NT2/D1 (cell line): Measurements from ENCODE around the gene DOCK11.
"Not testable (repeated sequence)": the region's sequence is repeated elsewhere in the genome, so short reads cannot be mapped to it uniquely, and the experiment has no call there.

Source experiments
- DNase-seq: peaks from one replicate; pipeline ENCODE4 v3.0.0-alpha.2; 2011; ENCODE audit warnings: low read depth, low spot score
- H3K27me3 ChIP-seq: 2 replicates; pipeline ENCODE4 v1.6.0; 2011; ENCODE audit warnings: mild to moderate bottlenecking; ENCODE audit not compliant: insufficient read length, insufficient read depth
- H3K36me3 ChIP-seq: 2 replicates; pipeline ENCODE4 v1.6.1; 2011; ENCODE audit warnings: mild to moderate bottlenecking, low read length, mixed read lengths; ENCODE audit not compliant: insufficient read depth, insufficient read length
- H3K4me1 ChIP-seq: 2 replicates; pipeline ENCODE4 v1.5.1; 2011; ENCODE audit not compliant: insufficient read depth, insufficient read length
- H3K4me3 ChIP-seq: 2 replicates; pipeline ENCODE4 v1.5.1; 2011; ENCODE audit warnings: low read depth; ENCODE audit not compliant: insufficient read length
- H3K9ac ChIP-seq: 2 replicates; pipeline ENCODE4 v1.6.0; 2011; ENCODE audit warnings: low read depth; ENCODE audit not compliant: insufficient read length
- H3K9me3 ChIP-seq: 2 replicates; pipeline ENCODE4 v1.5.1; 2011; ENCODE audit warnings: mild to moderate bottlenecking, low read length; ENCODE audit not compliant: insufficient read depth
- SUZ12 ChIP-seq: IDR thresholded peaks from 2 replicates; pipeline ENCODE4 v1.6.1; 2011; ENCODE audit not compliant: insufficient read length, insufficient read depth; ENCODE audit errors: extremely low read depth
- YY1 ChIP-seq: IDR thresholded peaks from 2 replicates; pipeline ENCODE4 v1.6.1; 2011; ENCODE audit not compliant: insufficient read length, insufficient read depth
- ZNF274 ChIP-seq: IDR thresholded peaks from 2 replicates; pipeline ENCODE4 v1.6.1; 2011; ENCODE audit warnings: mild to moderate bottlenecking, low read depth, low read length

Gene DOCK11

DNA sequence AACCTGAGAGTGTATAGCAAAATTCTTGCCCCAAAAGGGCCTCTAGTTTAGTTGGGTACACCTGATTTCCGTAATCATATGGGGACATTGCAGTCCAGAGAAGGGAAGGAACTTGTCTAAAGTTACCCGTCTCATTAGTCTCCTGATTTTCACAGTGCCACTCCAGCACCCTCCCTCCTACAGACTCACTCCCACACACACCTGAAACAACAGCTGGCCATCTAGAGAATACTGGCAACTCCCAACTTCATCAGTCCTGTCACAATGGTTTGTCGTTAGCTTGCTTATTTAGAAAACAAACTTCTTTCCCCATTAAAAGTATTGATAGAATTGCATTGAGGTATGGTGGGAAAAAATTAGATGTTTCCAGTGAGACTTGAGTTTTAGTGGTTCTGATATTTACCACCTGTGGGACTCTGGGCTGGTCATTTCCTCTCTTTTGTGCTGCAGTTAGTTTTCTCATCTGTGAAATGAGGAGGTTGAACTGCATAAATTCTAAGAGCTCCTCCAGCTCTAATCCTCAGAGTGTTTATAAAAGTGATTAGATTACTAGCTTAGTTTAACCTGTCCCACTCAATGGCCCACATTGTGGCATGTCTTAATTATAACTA, 233.5 kb downstream of the DOCK11 start:
- Histone ChIP-seq H3K27me3 (peaks cover 45% of the 10 kb centered on the region), H3K9me3 (no peaks in the 10 kb centered on the region), H3K4me3 (no peak overlapping the region), H3K4me1 (no peaks in the 10 kb centered on the region), H3K36me3 (no peaks in the 10 kb centered on the region), H3K9ac (no peak overlapping the region)
- DNase-seq = no peak
- TF ChIP-seq YY1 (no peak), ZNF274 (no peak), SUZ12 (no peak)

DNA sequence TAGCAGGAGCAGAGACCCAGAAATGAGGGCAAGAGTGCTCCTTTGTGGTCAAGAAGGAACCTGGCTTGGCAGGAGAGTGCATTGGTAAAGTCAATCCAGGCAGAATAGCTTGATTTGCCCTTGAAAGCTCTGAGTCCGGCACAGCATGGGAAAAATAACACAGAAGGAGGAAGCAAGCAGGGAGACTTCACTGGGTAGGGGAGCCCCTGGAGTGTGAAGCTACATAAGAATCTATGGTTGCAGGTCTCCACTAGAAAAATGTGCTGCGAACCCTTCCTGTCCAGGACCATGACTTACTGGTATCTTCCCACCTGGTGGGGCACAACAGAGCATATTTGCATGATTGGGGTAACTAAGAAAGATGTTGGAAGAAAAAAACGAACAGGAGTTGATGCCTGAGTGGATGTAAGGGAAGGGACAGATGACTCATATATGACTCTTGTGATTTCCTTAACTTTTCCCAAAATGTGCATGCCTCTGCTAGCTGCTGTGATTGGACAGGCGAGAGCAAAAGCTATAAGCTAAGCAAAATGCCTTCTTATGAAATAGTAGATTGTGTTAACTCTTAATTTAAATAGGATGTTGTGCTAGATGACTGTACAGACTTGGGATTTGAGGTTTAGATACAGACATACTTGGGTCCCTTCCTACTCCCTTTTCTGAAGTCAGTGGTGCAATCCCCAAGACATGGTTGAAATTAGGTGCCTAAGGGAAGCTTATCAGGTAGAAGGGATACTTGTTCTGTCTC, 235.1 kb downstream of the DOCK11 start:
- no peaks in the 10 kb centered on the region for H3K4me1 ChIP-seq
- H3K27me3 ChIP-seq = peaks cover 45% of the 10 kb centered on the region
- no peaks in the 10 kb centered on the region for H3K36me3 ChIP-seq
- H3K9me3 ChIP-seq = no peaks in the 10 kb centered on the region
- no peak overlapping the region for H3K4me3 ChIP-seq
- H3K9ac ChIP-seq = no peak overlapping the region
- TF ChIP-seq ZNF274 (no peak), YY1 (no peak), SUZ12 (no peak)
- DNase-seq = no peak

DNA sequence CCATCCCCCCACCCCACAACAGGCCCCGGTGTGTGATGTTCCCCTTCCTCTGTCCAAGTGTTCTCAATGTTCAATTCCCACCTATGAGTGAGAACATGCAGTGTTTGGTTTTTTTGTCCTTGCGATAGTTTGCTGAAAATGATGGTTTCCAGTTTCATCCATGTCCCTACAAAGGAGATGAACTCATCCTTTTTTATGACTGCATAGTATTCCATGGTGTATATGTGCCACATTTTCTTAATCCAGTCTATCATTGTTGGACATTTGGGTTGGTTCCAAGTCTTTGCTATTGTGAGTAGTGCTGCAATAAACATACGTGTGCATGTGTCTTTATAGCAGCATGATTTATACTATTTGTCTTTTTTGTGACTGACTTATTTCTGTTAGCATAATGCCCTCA, 236.9 kb downstream of the DOCK11 start:
- peaks cover 38% of the 10 kb centered on the region for H3K27me3 ChIP-seq
- H3K36me3 ChIP-seq, H3K4me3 ChIP-seq, H3K9me3 ChIP-seq, H3K9ac ChIP-seq, DNase-seq, H3K4me1 ChIP-seq: not testable (repeated sequence)

GRCh38 chrX:118734909-118735308, 239.3 kb downstream of the DOCK11 start:
- Histone ChIP-seq H3K4me3 (no peak overlapping the region), H3K9ac (no peak overlapping the region), H3K27me3 (peaks cover 30% of the 10 kb centered on the region), H3K9me3 (peaks cover 17% of the 10 kb centered on the region), H3K36me3 (no peaks in the 10 kb centered on the region), H3K4me1 (no peaks in the 10 kb centered on the region)
- TF ChIP-seq YY1 (no peak), ZNF274 (no peak), SUZ12 (no peak)
- DNase-seq = no peak
